ENCODE measurements around the gene IQSEC1.

IQSEC1 gene

DNA sequence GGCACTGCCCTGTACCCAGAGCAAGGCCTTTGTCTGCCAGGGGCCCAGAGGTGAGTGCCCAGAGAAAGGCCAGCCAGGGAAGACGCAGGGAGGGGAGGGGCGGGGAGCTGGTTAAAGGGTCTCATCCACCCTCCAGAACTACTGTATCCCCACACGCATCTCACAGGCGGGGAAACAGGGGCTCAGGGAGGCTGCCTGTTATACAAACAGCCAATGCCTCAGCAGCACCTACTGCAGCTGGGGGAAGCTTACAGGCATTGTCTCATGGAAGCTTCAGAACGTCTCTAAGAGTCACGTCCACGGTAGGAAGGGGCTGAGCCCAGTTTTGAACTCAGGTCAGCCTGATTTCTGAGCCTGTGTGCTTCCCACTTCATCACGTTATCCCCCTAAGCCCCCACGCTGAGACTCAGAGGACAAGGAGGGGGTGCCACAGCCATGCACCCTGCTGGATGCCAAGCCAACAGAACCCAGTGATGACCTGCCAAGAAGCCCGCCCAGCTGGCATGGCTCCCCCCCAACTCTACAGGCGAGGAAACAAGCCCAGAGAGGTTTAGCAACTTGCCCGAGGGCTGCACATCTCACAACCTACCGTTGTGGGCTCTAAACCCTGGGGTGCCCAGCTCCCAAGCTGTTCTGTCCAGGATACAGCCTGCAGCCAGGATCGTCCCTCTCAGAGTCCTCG is 54.5 kb downstream of the IQSEC1 start:
- in situ Hi-C loops (cut with MboI; ENCODE audit: low sequenced_read_pairs), result no loop called here

DNA sequence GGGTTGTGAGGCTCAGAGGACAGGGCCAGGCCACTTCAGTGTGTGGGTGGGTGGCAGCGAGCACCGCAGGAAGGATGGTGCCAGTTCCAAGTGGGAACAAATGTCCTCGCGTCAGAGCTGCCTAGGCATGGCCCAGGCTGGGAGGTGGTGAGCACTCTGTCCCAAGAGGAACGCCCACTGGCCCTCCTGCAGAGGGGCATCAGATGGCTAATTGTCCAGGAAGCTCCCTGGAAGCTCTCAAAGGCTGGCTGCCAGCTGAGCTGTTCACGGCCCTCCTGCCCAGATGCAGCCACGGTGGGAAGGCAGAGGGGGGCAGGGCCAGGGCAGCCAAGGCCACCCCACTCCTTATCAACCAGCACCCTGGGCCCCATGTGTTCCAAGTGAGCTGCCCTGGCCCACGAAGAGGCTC is 55.2 kb downstream of the IQSEC1 start:
- in situ Hi-C loops (cut with MboI; ENCODE audit: low sequenced_read_pairs), result no loop called here

DNA sequence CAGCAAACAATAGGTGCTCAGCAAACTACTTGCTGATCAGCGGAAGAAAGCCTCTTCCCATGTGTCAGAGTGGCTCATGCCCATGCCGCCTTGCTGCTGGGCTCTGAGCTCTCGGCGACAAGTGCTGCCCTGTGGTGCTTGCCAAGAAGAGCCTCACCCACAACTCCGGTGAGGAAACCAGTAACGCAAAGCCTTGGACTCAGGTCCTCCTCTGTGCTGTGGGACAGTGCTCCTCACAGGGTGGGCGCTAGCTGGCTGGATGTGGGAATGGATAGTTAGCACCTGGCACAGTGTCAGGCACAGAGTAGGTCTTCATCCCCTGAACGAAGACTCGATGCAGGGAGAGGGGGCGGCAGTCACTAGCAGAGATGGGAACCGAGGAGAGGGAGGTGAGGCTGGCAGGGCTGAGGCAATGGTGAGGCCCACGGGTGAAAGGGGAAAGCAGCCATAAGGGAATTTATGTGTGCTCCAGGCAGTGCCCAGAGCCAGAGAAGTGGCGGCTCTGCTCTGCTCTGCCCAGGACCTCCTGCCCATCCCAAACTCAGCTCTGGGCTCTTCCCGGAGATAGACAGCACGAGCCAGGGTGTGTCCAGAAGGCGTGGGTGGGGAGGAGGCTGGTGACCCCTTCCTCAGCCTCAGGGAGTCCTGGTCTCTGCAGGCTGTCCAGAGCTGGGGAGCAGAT is 55.7 kb downstream of the IQSEC1 start:
- in situ Hi-C loops (cut with MboI; ENCODE audit: low sequenced_read_pairs), result no loop called here

DNA sequence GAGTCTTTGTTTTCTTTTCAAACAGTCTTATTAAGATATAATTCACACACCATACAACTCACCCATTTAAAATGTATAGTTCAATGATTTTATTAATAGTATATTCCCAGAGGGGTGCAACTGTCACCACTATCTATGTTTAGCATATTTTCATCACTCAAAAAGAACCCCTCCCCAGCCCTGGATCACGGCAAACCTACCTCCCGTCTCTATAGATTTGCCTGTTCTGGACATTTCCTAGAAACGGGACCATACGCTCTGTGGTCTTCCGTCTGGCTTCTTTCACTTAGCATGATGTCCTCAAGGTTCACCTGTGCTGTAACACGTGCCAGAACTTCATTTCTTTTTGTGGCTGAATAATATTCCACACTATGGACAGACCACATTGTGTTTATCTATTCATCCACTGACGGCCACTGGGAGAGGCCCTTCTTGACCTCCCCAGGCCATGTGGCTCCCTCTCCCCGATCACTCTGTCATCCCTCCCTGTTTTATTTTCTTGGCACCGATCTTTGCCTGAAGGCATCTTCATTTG is 56.4 kb downstream of the IQSEC1 start:
- in situ Hi-C loops (cut with MboI; ENCODE audit: low sequenced_read_pairs), result no loop called here

DNA sequence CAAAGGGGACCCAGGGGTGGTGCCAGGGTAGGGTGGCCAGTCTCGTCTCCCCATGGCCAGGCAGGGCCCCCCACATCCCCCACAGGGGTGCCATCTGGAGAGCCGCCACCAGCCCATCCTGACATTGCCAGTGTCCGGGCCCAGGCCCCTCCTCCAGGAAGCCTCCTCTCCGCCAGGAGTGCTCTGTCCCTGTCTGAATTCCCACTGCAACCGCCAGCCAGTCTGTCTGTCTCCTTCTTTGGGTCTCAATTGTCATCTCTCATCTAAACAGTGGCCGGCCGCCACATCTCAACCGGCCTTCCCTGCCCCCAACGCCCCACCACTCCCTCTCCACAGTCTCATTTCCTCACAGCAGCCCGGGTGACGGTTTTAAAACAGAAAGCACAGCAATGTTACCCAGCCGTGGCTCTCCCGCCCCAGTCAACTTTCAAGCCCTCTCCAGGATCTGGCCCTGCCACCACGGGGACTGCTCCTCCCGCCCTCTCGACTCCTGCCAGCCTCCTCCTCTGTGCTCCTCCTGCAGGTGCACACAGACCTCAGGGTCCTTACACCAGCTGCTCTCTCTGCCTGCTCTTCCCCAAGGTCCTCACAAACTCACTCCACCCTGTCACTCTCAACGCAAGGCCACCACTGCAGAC is 57.0 kb downstream of the IQSEC1 start:
- in situ Hi-C loops (cut with MboI; ENCODE audit: low sequenced_read_pairs), result no loop called here

DNA sequence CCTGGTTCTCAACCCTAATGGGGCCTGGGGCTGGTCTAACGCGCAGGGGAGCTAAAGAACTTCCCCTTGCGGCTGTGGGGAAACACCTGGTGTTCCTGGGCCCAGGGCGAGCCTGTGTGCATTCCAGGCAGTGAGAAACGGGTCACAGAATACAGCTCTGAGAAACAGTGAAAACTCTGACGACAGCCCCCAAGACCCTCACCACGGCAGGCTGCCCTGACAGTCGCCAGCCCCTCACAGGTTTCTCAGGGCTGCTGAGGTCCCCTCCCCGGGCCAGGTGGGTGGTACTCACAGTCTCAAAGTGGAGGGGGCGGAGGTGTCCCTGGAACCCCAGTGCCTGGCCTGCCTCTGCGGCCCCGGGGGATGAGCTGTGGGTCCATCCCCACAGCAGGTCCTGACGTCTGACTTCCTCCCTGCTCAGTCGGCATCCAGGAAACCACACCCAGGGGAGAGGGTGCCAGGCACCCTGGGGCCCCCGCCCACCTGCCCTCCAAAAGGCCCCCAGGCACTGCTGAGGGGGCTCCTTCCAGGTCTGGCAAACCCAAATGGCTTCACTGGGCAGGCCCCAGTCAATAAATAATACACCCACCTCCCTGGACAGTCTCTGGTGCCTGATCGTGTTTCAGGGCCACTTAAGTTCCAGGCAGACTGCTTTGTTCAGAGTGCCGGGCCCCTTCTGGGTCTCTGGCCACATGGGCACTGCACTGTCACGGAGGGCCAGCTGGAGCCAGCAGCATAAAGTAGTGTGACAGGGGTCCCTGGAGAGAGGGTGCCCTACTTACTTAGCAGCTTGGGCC is 57.7 kb downstream of the IQSEC1 start:
- in situ Hi-C loops (cut with MboI; ENCODE audit: low sequenced_read_pairs), result no loop called here

DNA sequence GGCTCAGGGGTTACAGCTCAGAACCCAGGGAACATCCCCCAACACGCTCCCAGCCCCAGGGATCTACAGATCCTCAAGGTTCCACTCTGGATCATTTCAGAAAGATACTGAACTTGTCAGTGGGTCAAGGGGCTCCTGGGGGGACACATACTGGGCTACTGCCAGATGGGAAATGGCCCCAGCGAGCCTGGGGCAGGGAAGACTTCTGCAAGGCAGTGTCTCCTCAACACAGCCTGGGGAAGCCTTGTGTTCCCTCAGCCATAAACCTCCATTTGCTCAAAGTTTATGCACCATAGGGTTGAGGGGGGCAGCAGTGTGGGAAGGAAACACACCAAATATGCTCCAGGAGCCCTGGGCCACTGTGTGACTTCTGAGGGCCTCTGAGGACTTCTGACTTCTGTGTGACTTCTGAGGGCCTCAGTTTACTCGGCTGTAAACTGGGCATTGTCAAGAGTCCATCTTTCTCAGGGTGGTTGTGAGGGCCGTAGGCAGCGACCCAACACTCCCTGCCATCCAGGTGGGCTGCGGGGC is 58.4 kb downstream of the IQSEC1 start:
- in situ Hi-C loops (cut with MboI; ENCODE audit: low sequenced_read_pairs), result no loop called here

DNA sequence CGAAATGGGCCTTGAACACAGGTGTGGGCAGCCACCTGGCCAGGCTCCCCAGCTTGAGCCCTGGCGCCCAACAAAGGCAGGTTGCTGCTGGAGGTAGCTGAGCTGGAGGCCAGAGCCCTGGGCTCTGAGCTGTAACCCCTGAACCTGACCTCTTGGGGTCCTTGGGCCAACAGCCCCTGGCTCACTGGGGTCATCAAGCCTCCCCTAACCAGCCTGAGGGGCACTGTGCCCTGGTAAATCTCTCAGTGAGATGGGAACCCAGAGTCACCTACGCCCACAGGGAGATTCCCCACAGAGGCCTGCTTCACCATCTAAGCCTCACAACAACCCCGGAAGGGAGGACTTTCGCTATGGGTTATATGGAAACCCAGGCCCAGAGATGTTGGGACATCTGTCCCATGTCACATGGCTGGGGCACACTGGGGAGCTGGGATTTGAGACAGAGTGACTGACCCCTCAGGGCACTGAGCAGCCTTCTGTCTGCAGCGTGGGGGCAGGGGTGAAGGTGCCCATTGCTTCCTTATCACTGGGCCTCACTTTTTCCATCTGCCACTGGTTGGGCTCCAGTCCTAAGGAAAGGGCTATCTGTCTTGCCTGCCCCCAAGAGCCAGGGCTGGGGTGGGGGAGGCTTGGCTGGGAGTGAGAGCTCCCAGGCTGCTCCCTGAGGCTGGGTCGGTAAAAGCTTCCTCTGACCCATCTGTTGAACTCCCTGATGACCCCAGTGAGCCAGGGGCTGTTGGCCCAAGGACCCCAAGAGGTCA is 59.1 kb downstream of the IQSEC1 start:
- in situ Hi-C loops (cut with MboI; ENCODE audit: low sequenced_read_pairs), result no loop called here

DNA sequence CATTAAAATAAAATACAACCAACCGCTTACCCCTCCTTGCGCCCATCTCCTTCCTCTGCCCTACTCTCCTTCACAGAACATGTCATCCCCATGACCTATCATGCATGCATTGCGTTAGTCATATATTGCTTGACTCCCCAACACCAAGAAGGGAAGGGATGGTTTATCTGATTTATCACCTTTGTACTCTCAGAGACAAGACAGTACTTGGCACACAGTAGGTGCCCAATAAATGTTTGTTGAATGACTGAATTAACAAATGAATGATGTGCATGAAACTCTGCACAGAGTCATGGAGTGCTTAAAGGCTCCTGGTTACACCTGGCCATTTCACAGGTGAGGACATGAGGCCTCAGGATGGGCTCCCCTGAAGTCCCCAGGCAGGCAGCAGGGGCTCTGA is 59.7 kb downstream of the IQSEC1 start:
- in situ Hi-C loops (cut with MboI; ENCODE audit: low sequenced_read_pairs), result no loop called here

DNA sequence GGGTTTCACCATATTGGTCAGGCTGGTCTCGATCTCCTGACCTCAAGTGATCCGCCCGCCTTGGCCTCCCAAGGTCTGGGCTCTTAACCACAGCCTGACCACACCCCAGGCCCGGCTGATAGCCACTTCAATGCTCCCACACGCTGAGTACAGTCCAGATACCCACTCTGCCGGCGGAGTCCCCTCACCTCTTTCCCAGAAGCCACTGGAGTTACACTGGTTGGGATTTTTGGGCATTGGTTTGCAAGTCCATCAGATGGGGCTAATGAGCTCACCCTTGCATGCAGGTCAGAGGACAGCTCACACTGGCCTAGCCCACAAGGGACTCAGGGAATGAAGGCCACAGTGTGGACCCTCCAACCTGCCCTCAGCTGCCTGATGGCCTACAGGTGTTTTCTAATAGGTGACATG is 60.1 kb downstream of the IQSEC1 start:
- in situ Hi-C loops (cut with MboI; ENCODE audit: low sequenced_read_pairs), result no loop called here

DNA sequence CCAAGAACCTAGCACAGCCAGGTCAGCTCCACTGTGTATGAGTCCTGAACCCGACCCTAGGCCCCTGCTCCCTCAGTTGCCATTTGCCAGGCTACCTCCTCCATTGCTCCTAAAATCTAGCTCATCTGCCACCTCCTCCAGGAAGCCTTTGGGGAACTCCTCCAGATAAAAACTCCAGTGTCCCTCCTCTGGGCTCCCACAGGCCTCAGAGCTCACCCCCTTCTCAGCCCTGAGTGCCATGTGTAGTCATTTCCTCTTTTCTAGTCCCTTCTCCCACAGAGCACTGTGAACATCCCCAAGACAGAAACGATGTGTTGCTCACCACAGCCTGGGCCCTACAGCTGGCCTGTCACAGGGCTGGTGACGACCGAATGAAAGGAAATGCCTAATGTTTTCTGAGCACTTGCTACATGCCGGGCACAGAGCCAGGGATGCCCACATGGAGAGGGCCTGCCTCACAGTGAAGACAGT is 61.0 kb downstream of the IQSEC1 start:
- in situ Hi-C loops (cut with MboI; ENCODE audit: low sequenced_read_pairs), result no loop called here

DNA sequence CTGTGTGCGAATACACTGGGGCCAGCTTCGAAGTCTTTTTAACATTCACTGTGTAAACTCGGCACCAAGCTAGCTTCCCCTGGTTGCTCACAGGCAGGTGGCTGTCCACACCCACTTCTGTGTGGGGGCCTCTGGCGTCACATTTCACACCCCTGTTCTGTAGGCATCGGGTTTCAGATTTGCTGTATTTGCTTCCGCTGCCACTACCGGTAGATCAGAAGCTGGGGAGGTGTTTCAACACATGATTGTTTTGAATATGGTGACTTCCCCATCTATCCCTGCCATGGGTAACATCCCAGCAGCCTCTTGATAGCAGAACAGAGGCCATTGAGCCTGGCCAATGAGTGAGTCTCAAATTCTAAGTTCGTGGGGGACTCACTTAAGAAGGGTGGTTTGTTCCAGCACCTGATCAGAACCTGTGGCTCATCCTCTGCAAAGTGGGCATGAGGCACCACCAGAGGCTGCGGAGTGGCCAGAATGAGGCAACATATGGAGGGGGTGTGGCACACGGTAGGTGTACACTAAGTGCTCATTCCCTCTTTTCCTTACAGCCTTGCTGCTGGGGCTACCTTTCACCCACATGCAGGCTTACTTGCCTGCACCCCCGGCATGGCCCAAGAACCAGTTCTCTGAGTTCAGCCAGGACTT is 61.5 kb downstream of the IQSEC1 start:
- in situ Hi-C loops (cut with MboI; ENCODE audit: low sequenced_read_pairs), result no loop called here

DNA sequence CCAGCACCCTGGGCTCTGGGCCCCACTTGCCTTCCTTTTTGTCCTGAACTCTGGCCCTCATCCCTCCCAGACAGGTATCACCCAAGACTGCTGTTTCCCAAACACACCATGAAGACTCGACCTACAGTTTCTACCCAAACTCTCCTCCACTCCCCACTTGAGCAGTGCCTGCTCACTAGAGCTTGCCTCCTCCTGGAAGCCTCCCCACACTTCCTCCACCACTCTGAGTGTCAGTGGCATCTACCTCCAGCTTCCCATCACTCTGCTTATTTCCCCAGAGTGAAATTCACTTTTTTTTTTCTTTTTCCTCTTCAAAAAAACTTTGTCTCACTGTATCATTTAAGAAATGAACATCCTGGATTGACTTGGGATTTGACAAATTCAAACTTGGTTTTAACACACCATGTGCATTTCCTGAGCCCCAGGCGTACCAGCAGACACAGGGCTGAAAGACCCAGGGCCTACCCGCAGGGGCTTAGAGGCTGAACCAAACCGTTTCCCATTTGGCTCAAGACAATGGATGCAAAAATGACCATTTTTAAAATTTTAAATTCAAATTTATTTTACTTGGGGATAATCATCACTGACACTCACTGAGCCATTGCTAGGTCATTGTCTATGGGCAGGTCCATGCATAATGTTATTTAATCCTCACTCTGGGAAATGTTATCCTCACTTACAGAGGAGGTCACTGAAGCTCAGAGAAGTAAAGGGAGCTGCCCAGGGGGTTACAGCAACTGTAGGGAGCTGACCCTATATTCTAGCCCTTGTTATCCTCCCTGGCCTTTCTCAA is 62.3 kb downstream of the IQSEC1 start:
- in situ Hi-C loops (cut with MboI; ENCODE audit: low sequenced_read_pairs), result no loop called here

DNA sequence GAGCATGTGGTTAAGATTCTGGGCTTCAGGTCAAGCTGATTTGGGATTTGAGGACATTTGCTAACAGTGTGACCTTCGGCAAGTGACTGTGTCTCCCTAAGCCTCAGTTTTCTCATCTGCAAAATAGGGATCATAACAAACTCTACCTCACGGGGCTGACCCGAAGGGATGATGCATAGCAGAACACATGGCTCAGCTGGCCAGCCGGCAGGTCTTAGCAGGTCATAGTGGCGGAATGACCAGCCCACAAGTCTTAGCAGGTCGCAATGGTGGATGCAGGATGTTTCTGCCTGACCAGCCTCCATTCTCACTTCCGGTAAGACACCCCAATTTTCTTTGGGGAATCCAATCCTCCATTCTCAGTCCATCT is 63.3 kb downstream of the IQSEC1 start:
- in situ Hi-C loops (cut with MboI; ENCODE audit: low sequenced_read_pairs), result no loop called here

DNA sequence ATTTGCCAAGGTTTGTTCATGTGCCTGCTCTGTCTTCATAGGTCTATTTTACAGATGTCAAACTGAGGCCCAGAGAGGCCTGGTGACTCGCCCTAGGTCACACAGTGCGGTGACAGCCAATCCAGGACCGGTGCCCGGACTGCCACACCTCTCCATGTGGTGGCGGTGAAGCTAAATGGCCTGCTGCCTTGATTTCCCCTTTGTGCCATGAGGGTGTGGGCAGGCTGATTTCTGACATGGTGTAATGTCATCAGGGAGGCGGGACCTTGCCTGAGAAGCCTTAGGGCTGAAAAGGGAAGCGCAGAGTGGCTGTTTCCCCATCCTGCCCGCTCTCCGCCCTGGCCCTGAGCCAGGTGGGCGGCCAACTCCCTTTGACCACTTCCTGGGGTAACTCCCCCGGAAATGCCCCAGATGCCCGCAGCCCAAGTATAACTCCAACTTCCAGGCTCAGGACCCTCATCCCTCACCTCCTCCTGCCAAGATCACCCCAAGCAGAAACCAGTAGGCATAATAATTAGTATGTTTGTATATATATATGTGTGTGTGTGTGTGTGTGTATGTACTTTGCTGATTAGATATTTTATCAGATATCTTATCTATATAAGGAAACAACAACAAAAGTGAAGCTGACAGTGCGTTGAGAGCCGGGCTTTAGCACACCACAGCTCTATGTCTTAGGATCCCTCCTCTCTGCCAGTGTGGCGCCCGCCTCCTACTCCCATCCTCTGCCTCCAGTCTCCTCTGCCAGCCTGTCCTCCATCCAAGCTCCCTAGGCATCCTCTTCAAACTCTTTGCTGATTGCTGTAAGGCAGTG is 63.9 kb downstream of the IQSEC1 start:
- in situ Hi-C loops (cut with MboI; ENCODE audit: low sequenced_read_pairs), result no loop called here

DNA sequence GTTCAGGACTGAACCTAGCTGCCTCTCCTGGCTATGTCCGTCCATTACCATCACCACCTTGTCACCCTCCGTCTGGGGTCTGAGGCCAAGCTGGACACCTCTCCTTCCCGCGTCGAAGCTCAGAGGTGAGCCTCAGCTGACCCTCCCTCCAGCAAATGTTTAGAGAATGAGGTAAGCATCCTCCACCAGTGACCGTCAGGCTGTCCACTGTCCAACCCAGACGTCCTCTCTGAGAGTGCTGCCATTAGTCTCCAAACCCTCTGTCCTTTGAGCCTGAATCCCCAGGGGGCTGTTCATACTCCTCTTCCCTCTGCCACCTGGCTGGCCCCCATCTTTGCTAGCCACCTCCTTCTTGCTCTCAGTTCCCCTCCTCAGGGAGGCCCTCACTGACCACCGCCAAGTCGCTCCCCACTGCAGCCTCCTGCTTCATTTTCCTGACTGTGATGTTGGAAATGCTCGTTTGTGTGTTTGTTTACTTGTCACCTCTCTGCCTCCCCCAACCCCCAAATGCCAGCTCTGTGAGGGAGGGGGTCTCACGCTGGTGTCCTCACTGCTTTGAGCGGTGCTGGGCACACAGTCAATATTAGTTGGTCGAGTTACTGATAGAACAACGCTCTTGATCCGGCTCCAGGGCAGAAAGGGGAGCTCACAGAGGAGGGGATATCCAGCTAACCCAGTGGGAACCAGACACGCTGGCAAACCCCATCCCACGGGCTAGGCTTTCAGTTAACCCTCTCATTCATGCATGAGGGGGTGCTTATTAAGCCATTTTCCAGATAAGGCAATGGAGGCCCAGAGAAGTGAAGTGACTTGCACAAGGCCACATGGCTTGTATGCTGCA is 64.9 kb downstream of the IQSEC1 start:
- in situ Hi-C loops (cut with MboI; ENCODE audit: low sequenced_read_pairs), result no loop called here

DNA sequence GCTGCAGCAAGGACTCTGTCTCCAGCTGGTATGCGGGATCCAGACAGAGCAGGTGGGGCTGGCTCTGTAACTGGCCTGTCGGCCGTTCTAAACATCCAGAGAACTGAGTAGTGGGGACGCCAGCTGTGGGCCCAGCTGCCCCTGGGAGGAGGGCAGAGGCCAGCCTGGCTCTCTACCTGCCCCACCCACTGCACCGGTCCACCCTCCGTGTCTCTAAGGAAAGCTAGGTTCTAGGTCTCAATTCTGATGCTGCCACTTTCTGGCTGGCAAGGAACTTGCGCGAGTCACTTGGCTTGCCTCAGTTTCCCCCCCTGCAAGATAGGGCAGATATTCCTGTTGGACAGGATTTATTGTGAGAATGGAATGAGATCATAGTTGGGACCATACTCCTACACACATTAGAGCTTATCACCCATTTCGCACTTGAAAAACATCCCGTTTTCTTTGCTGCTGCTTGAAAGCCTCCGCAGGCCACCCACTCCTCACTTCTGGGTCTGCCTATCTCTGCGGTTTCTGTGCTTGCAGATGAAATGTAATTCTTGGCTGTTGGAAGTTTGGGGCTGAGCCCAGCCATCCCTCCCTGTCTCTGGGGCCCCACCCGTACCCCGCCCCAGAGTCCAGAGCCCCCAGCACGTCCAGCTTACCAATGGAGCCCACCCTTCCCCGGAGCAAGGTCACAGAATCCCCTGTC is 65.8 kb downstream of the IQSEC1 start:
- in situ Hi-C loops (cut with MboI; ENCODE audit: low sequenced_read_pairs), result no loop called here
